CD4-positive, alpha-beta T cell (primary cell): ENCODE data around the gene CETP. TPM values are rescaled to one million over a fixed set of nuclear protein-coding genes. Genes with fewer than 3 reads are reported as not detected.

ENCODE experiments used
- ATAC-seq: fragments of 200-7000 bp; cut with Tn5 transposase; one replicate; pipeline ENCODE4 v1.10.0; 2022; ENCODE audit warnings: mild to moderate bottlenecking; ENCODE audit not compliant: poor library complexity
- CTCF ChIA-PET: fragments of 350-600 bp; sonication (Branson Sonifier 250); formaldehyde crosslinking; loops from one replicate; lab custom pipeline; 2021; ENCODE audit warnings: antibody characterized with exemption, inconsistent platforms; lab: Charles Lee
- POLR2A ChIA-PET: fragments of 350-600 bp; sonication (Branson Sonifier 250); formaldehyde crosslinking; loops from one replicate; lab custom pipeline; 2021; ENCODE audit warnings: antibody characterized with exemption, inconsistent platforms; lab: Charles Lee
- DNase-seq, 14 experiments: peaks; one replicate each; pipeline ENCODE4 v3.0.0-alpha.2; 2013 to 2020; ENCODE audit warnings: mixed read lengths in 2 of 14
- H3K27ac ChIP-seq, 2 donors: one replicate each; pipeline versions ENCODE4 v1.5.1 to v1.7.0; 2013; ENCODE audit warnings: low read length in 2 of 2, low read depth in 1 of 2, mild to moderate bottlenecking in 1 of 2
- H3K27me3 ChIP-seq, 2 experiments: 1 replicate in 1 of 2; 2 replicates in 1 of 2; pipeline versions ENCODE4 v1.6.1 to v1.7.0; 2013; ENCODE audit warnings: low read length in 2 of 2, control low read depth in 1 of 2, mild to moderate bottlenecking in 1 of 2, moderate library complexity in 1 of 2; ENCODE audit not compliant: insufficient read depth in 2 of 2, control insufficient read depth in 1 of 2
- H3K36me3 ChIP-seq: one replicate; pipeline ENCODE4 v1.6.1; 2013; ENCODE audit warnings: low read length, control low read depth; ENCODE audit not compliant: insufficient read depth
- H3K4me1 ChIP-seq: one replicate; pipeline ENCODE4 v1.6.1; 2013; ENCODE audit warnings: low read length, control low read depth; ENCODE audit not compliant: insufficient read depth
- H3K4me3 ChIP-seq: one replicate; pipeline ENCODE4 v1.5.1; 2013; ENCODE audit warnings: mild to moderate bottlenecking, low read length, moderate library complexity
- H3K9me3 ChIP-seq, 2 experiments: 1 replicate in 1 of 2; 2 replicates in 1 of 2; pipeline versions ENCODE4 v1.6.1 to v1.7.0; 2013; ENCODE audit warnings: low read length in 2 of 2, mild to moderate bottlenecking in 2 of 2, control low read depth in 1 of 2, moderate library complexity in 1 of 2; ENCODE audit not compliant: control insufficient read depth in 1 of 2, insufficient read depth in 1 of 2
- H3K27ac Mint-ChIP-seq: one replicate; pipeline ENCODE4 v1.8.0; 2020; ENCODE audit warnings: mixed read lengths
- H3K27me3 Mint-ChIP-seq: one replicate; pipeline ENCODE4 v1.8.0; 2021; ENCODE audit warnings: mixed read lengths
- H3K36me3 Mint-ChIP-seq: one replicate; pipeline ENCODE4 v1.8.0; 2021; ENCODE audit warnings: low read depth, mixed read lengths
- H3K4me1 Mint-ChIP-seq: one replicate; pipeline ENCODE4 v1.8.0; 2021; ENCODE audit warnings: low read depth, mixed read lengths
- H3K4me3 Mint-ChIP-seq: one replicate; pipeline ENCODE4 v1.8.0; 2020; ENCODE audit warnings: mild to moderate bottlenecking, mixed read lengths
- H3K9me3 Mint-ChIP-seq: one replicate; pipeline ENCODE4 v1.8.0; 2020; ENCODE audit warnings: mixed read lengths
- intact Hi-C, 2 experiments: fragments of 100-400 bp; cut with DNase I in 1 of 2; cut with micrococcal nuclease in 1 of 2; formaldehyde crosslinking; loops; one replicate each; pipeline versions ENCODE4 v1.15.1 to v1.9.0; 2023 to 2025; cut with DNase I, micrococcal nuclease
- total RNA-seq, 174 experiments: library from RNA in 2 of 174; stranded (reverse) in 2 of 174; gene quantifications; one replicate each; pipeline ENCODE4 v1.2.3 and lab custom pipeline; 2021 to 2026
- TF ChIP-seq, protein P1 (sequence below): fragments of 200-600 bp; IDR thresholded peaks from one replicate; pipeline ENCODE4 v1.8.0; 2022; ENCODE audit warnings: antibody characterized with exemption, mild to moderate bottlenecking

The CETP gene
- total RNA-seq, 2 experiments from 2014 or later = not detected

DNA sequence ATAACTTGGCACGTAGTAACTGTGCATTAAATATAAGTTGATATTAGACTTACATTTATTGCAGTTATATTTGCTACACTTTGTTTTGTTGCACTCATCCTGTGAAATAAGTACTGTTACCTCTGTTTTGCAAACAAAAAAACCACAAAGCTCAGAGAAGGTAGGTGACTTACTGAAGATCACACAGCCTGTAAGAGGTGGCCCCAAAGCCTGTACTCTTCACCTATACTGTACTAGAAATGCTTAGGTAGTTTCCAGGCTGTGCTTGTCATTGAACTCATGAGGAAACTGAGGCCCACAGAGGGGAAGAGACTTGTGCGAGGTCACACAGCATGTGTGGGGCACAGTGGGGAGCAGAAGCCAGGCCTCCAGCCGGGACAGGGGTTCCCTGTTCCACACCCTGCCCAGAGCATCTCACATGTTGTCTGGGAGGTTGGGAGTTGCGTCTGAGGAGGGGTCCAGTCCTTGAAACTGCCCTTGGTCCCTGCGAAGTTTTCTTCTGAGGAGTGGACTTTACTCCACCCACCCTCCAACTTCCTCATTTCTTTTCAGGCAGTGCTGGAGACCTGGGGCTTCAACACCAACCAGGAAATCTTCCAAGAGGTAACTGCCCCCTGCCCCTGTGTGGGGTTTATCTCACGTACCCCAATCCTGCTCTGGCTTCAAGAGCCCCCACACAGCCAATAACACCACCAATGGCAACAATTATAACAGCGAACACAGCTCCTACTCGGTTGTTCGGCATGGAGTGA is 13.0 kb downstream of the CETP start:
- no peak overlapping the region for H3K4me3 ChIP-seq
- no peaks in the 10 kb centered on the region for H3K36me3 ChIP-seq
- TF ChIP-seq, protein P1, sequence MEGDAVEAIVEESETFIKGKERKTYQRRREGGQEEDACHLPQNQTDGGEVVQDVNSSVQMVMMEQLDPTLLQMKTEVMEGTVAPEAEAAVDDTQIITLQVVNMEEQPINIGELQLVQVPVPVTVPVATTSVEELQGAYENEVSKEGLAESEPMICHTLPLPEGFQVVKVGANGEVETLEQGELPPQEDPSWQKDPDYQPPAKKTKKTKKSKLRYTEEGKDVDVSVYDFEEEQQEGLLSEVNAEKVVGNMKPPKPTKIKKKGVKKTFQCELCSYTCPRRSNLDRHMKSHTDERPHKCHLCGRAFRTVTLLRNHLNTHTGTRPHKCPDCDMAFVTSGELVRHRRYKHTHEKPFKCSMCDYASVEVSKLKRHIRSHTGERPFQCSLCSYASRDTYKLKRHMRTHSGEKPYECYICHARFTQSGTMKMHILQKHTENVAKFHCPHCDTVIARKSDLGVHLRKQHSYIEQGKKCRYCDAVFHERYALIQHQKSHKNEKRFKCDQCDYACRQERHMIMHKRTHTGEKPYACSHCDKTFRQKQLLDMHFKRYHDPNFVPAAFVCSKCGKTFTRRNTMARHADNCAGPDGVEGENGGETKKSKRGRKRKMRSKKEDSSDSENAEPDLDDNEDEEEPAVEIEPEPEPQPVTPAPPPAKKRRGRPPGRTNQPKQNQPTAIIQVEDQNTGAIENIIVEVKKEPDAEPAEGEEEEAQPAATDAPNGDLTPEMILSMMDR = no peak
- no peaks in the 10 kb centered on the region for H3K9me3 ChIP-seq
- ATAC-seq (no peak), DNase-seq (no peak)
- H3K4me3 Mint-ChIP-seq = no peak overlapping the region
- intact Hi-C loops = no loop called here
- H3K4me1 Mint-ChIP-seq = peaks cover 42% of the 10 kb centered on the region
- no peak overlapping the region for H3K27ac ChIP-seq
- H3K36me3 Mint-ChIP-seq = no peaks in the 10 kb centered on the region
- no peaks in the 10 kb centered on the region for H3K27me3 Mint-ChIP-seq
- ChIA-PET POLR2A (interaction anchor here (0.7 to 1.1 kb wide), 3 partner anchors 9 to 14 kb away, joined by 3 to 5 read pairs (median 4); partner anchors contain the start of gene NLRC5), CTCF (interaction anchor here (1.1 kb wide), 1 partner anchor 71 kb away, joined by 3 read pairs; no protein-coding TSS in a partner anchor)
- no peaks in the 10 kb centered on the region for H3K9me3 Mint-ChIP-seq
- H3K27me3 ChIP-seq = no peaks in the 10 kb centered on the region
- H3K4me1 ChIP-seq = peaks cover 28% of the 10 kb centered on the region
- H3K27ac Mint-ChIP-seq = peak overlapping the region; percentile 25

DNA sequence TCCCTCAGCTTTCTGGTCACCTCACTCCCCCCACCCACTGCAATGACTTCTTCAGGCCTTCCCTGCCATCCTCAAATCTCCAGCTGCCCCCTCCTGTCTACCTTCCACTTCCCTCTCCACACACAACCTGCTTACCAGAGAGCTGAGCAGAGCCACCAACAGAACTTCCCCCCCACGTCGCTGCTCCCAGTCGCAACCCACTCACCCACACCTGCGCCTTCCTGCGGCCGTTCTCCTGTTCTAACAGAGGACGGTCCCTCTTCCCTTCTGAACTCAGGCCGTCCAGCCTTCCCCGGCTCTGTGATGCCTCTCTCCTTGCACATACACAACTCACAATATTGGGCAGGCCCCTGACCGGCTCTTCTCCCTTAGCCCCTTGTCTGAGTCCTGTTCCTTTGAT is 14.0 kb downstream of the CETP start:
- DNase-seq (peak in 1 of 14 experiments; percentile 37), ATAC-seq (peak; percentile 34)
- H3K36me3 ChIP-seq = no peaks in the 10 kb centered on the region
- TF ChIP-seq, protein P1 = no peak
- H3K9me3 Mint-ChIP-seq = no peaks in the 10 kb centered on the region
- H3K4me1 Mint-ChIP-seq = peaks cover 47% of the 10 kb centered on the region
- no peaks in the 10 kb centered on the region for H3K27me3 Mint-ChIP-seq
- H3K4me3 ChIP-seq = no peak overlapping the region
- intact Hi-C loops = no loop called here
- ChIA-PET POLR2A (interaction anchor here (1.1 to 1.6 kb wide), 5 partner anchors 9 to 66 kb away, joined by 3 to 5 read pairs (median 3); partner anchors contain the start of gene NLRC5), CTCF (interaction anchor here (0.6 to 1.1 kb wide), 2 partner anchors 70 to 108 kb away, joined by 3 read pairs; no protein-coding TSS in a partner anchor)
- no peaks in the 10 kb centered on the region for H3K27me3 ChIP-seq
- peaks cover 25% of the 10 kb centered on the region for H3K4me1 ChIP-seq
- no peak overlapping the region for H3K27ac ChIP-seq
- no peak overlapping the region for H3K4me3 Mint-ChIP-seq
- peak overlapping the region; percentile 32 for H3K27ac Mint-ChIP-seq
- no peaks in the 10 kb centered on the region for H3K36me3 Mint-ChIP-seq
- no peaks in the 10 kb centered on the region for H3K9me3 ChIP-seq

DNA sequence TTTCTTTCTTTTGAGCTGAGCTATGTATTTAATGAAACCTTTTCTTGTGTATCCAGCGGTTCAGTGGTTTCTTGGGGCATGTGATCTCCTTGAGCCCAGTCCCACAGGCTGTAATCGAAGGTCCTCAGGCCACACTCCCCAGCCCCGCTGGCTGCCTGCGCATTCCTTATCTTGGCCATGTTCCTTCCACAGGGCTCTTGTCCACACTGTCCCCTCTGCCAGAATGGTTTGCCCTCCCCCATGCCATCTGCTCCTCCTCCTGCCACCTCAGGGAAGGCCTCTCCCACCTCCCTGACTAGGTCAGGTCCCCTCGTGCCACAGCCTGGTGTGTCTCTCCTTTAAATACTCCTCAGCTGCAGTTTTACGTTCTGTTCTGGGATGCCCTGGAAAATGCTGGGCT is 15.5 kb downstream of the CETP start:
- H3K27me3 Mint-ChIP-seq = no peaks in the 10 kb centered on the region
- ChIA-PET CTCF (interaction anchor here (0.6 kb wide), 1 partner anchor 116 kb away, joined by 5 read pairs; no protein-coding TSS in a partner anchor), POLR2A (interaction anchor here (0.6 to 1.6 kb wide), 5 partner anchors 12 to 162 kb away, joined by 3 to 5 read pairs (median 3); partner anchors contain the start of genes HERPUD1 and NLRC5)
- H3K4me1 Mint-ChIP-seq = peaks cover 44% of the 10 kb centered on the region
- H3K4me1 ChIP-seq = peaks cover 32% of the 10 kb centered on the region
- H3K27ac Mint-ChIP-seq = no peak overlapping the region
- H3K27ac ChIP-seq = no peak overlapping the region
- ATAC-seq = no peak
- TF ChIP-seq, protein P1 = no peak
- H3K4me3 ChIP-seq = no peak overlapping the region
- H3K9me3 Mint-ChIP-seq = no peaks in the 10 kb centered on the region
- no peaks in the 10 kb centered on the region for H3K27me3 ChIP-seq
- peaks cover 10% of the 10 kb centered on the region for H3K36me3 Mint-ChIP-seq
- no peak overlapping the region for H3K4me3 Mint-ChIP-seq
- H3K36me3 ChIP-seq = peaks cover 7% of the 10 kb centered on the region
- intact Hi-C loops = no loop called here
- no peaks in the 10 kb centered on the region for H3K9me3 ChIP-seq
- no peak for DNase-seq
